DMS53 (cell line): ENCODE data around the gene HTR6.
"Not testable (repeated sequence)": the region's sequence is repeated elsewhere in the genome, so short reads cannot be mapped to it uniquely, and the experiment has no call there.

Experiments
- DNase-seq: peaks from one replicate; lab custom pipeline; 2025; lab: John Stamatoyannopoulos, UW

HTR6 gene

GRCh38 chr1:19639228-19639627 lies 25.4 kb upstream of the HTR6 start:
- not testable (repeated sequence) for DNase-seq

- no peak for DNase-seq
Measured at GRCh38 chr1:19639999-19640362, 24.7 kb upstream of the HTR6 start.

GRCh38 chr1:19640363-19641316 lies 24.0 kb upstream of the HTR6 start:
- peak; percentile 76 for DNase-seq

GRCh38 chr1:19643121-19643520 lies 21.6 kb upstream of the HTR6 start:
- DNase-seq = peak; percentile 82

GRCh38 chr1:19643602-19644394 lies 20.9 kb upstream of the HTR6 start, which contains the start of gene NBL1:
TSS of gene NBL1 (plus strand) at chr1:19644311. CDS start at chr1:19655031, 10,720 bp downstream.
- peak; percentile 77 for DNase-seq

GRCh38 chr1:19644395-19644680 lies 20.3 kb upstream of the HTR6 start:
- DNase-seq = peak; percentile 67

GRCh38 chr1:19644681-19645410 lies 19.8 kb upstream of the HTR6 start:
- DNase-seq = peak; percentile 78

GRCh38 chr1:19645411-19646251 lies 19.0 kb upstream of the HTR6 start:
- DNase-seq = no peak

- no peak for DNase-seq
Measured at GRCh38 chr1:19646377-19647319, 18.0 kb upstream of the HTR6 start.

- DNase-seq = peak; percentile 21
Measured at GRCh38 chr1:19647643-19648042, 17.0 kb upstream of the HTR6 start.

- no peak for DNase-seq
Measured at GRCh38 chr1:19648239-19648638, 16.4 kb upstream of the HTR6 start.

- DNase-seq = peak; percentile 60
Measured at GRCh38 chr1:19648689-19649088, 16.0 kb upstream of the HTR6 start.

- DNase-seq = peak; percentile 58
Measured at GRCh38 chr1:19650416-19651140, 14.1 kb upstream of the HTR6 start.

- peak; percentile 72 for DNase-seq
Measured at GRCh38 chr1:19651141-19651737, 13.4 kb upstream of the HTR6 start.

GRCh38 chr1:19654386-19654785 lies 10.3 kb upstream of the HTR6 start:
- DNase-seq = peak; percentile 90

GRCh38 chr1:19654886-19655717 lies 9.6 kb upstream of the HTR6 start:
- DNase-seq = no peak

GRCh38 chr1:19655718-19656080 lies 9.0 kb upstream of the HTR6 start:
- no peak for DNase-seq

- DNase-seq = no peak
Measured at GRCh38 chr1:19656134-19656779, 8.4 kb upstream of the HTR6 start.
